HG03159 (cell line): ENCODE measurements around the gene LRP5.
A peak's percentile ranks its signal among the peaks of the same experiment; 100 is the strongest.
"Not testable (repeated sequence)": the region's sequence is repeated elsewhere in the genome, so short reads cannot be mapped to it uniquely, and the experiment has no call there.

Source experiments
- ATAC-seq: cut with Tn5 transposase; IDR thresholded peaks from one replicate; pipeline ENCODE4 v1.9.1; 2021; ENCODE audit warnings: mild to moderate bottlenecking, moderate library complexity; ENCODE audit not compliant: unreplicated experiment

Gene LRP5

DNA sequence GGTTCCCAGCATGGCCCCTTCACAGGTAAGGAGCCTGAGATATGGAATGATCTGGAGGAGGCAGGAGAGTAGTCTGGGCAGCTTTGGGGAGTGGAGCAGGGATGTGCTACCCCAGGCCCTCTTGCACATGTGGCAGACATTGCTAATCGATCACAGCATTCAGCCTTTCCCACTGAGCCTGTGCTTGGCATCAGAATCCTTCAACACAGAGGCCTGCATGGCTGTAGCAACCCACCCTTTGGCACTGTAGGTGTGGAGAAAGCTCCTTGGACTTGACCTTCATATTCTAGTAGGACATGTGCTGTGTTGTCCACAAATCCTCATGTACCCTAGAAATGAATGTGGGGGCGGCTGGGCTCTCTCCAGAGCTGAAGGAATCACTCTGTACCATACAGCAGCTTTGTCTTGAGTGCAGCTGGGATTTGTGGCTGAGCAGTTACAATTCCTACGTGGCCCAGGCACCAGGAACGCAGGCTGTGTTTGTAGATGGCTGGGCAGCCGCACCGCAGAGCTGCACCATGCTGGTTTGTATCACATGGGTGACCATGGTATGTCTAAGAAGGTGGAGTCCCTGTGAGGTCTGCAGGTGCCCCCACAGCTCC lies 126.4 kb downstream of the LRP5 start:
- no peak for ATAC-seq

DNA sequence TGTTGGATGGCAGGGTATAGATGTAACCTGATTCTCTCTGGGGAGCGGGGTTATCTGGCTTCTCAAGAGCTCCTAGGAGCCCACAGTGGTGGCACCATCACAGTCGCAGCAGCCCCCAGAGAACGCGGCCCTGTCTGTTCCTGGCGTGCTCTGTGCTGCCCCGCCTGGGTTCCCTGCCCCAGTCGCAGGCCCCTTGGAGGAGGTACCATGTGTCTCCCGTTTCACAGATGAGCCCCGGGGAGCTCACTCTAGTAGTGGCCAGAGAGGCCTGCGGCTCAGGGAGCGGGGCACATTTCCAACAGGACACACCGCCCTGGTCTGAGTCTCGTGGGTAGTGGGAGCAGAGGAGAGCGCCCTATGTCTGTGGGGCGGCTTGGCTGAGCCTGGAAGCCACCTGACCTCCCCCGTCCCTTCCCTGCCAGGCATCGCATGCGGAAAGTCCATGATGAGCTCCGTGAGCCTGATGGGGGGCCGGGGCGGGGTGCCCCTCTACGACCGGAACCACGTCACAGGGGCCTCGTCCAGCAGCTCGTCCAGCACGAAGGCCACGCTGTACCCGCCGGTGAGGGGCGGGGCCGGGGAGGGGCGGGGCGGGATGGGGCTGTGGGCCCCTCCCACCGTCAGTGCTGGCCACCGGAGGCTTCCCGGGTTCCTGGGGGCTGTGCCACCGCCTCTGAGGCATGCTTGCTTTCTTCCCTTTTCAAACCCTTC lies 127.1 kb downstream of the LRP5 start:
- no peak for ATAC-seq

DNA sequence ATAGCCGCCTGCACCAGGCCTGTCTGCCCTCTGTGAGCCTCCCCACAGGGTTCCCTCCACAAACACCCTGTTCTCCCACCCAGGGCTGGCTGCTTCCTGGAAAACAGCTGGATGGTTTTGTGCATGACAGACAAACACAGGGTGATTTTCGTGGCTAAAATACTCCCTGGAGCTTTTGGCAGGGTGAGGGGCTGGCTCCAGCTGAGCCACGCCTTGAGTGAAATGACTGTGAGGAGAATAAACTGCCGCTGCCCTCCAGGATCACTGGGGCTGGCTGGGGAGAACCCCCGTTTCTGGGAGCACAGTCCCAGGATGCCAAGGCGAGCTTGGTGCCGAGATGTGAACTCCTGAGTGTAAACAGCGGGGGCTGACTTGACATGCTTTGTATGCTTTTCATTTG lies 127.8 kb downstream of the LRP5 start:
- no peak for ATAC-seq

DNA sequence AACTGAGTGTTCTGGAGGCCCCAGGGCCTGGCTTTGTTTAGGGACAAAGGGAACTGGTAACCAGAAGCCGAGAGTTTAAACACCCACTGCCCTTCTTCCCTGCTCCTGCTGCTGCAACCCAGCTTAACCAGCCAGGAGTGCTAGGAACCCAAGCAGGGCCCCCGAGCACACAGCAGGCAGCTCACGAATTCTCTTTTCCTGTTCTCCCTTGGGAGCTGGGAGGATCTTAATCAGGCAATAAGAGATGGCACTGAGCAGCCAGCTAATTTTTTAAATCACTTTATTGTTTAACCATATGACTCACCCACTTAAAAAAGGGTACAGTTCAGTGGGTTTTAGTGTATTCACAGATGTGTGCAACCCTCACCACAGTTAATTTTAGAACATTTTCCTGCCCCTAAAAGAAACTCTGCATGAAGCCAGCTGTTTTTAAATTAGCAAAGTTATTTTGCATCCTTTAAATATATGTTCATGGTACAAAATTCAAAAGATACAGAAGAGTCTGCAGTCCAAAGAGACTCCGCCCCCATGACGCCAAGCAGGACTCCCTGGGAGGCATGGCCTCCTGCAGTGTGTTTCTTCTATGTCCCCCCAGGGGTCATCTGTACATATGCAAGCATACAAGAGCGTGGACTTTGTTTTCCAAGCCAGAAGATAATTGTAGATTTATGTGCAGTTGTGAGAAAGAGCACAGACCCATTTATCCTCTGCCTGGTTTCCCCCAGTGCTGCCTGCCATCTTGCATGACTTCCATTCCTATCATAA lies 129.3 kb downstream of the LRP5 start:
- ATAC-seq, result no peak

DNA sequence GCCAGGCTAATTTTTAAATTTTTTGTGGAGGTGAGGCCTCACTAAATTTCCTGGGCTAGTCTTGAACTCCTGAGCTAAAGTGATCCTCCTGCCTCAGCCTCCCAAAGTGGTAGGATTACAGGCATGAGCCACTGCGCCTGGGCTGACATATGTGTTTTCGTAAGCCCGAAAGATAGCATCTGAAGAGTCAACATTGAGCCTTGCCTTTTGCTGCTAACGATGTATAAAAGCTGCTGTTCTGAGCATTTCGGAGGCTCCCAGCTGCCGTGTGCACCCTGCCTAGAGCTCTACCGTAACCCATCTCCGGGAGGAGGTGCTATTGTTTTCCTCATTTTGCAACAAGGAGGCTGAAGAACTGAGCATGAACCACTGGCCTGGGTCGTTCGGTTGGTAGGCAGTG lies 130.0 kb downstream of the LRP5 start:
- no peak for ATAC-seq

DNA sequence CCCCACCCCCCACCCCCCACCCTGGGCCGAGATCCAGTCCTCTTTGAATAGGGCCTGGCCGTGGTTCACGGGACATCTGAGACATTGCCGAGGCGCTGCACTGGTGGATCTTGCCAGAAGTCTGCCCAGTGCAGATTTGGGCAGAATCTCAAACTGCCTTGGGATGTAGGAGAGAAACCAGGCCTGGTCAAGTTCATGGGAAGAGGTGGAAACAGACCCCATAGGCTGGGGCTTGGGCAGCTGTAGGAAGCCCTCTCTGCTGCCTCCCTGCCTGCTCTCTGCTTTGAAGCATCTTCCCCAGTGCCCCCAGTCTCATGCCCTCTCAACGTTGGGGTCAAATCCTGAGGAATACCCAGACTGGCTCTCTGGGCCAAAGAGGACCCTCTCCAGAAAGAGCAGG lies 132.2 kb downstream of the LRP5 start:
- no peak for ATAC-seq

DNA sequence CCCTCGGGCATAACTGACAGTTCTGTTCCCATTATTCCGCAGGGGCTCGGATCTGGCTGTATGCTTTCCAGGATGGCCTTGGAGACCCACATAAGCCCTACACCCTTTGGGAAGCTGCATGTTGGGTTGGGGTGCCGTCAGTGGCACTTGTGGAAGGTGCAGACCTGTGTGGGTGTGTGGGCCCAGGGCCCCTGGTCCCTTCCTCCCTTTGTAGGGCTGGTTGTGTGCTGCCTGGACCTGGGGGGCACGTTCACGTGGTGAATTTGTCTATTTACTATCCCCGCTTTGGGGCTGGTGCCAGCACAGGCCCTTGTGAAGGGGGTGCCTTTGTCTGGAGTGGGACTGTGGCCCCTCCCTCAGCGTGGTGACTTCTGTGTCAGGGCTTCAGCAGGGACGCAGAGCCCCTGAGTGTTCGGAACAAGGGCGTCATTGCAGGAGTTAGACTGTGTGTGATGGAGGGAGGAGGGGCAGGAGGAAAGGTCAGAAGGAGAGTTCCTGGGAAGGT lies 133.2 kb downstream of the LRP5 start:
- ATAC-seq, result no peak

DNA sequence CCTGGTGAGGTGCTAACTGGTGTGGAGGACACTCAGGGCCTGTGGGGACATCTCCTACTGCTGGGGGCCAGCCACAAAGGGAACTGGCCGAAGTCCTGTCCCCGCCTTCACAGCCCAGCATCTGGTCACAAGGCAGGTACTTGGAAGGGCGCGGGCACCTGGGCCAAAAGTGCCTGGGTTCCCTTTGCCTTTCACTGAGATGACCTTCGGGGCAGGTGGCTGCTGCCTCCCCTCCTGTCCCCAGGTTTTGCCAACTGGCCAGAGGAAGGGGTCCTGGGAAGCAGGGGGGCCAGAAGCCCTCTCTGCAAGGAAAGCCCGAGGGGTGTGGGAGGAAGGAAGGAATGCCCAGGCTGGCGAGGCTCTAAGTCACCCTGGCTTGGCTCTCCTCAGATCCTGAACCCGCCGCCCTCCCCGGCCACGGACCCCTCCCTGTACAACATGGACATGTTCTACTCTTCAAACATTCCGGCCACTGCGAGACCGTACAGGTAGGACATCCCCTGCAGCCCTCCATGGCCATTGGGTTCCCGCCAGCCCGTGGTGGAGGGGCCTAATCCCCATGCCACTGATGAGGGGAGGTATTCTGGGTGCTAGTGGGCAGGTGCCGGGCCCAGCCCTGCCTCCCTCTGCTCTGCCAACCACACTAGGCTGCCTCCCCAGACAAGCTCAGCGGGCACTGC lies 133.8 kb downstream of the LRP5 start:
- ATAC-seq, result no peak

DNA sequence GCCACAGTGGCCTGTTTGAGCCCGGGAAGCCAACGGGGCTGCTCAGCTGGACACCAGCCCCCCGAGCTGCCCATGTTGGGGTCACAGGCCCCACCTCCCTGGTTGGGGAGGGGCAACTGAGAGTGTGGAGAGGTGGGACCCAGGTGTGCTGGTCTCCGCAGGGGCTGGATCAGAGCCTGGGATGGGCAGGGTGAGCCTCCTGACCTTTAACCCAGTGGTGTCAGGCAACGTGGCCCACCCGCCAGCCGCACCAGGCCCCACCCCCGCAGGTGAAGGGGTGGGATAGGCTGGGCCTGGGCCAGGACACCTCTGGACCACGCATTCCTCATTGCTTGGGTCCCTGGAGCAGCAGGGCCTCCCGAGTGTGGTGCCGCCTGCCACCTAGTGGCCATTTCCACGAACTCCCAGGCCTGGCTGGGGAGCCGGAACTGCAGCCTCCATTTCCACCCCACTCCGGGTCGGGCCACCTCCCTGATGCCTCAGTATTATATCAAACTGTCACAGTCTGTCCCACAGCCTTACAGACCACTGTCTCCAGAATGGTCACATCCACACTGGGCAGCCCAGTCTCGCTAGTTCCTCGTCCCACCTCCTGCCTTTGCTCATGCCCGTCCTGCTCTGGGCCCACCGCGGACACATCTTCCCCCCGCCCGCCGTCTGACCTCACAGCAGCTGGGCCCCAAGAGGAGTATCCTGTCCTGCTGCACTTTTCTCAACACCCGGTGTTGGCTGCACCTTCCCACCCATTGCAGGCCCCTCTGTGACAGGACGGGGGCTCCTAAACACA lies 134.8 kb downstream of the LRP5 start:
- ATAC-seq, result no peak

DNA sequence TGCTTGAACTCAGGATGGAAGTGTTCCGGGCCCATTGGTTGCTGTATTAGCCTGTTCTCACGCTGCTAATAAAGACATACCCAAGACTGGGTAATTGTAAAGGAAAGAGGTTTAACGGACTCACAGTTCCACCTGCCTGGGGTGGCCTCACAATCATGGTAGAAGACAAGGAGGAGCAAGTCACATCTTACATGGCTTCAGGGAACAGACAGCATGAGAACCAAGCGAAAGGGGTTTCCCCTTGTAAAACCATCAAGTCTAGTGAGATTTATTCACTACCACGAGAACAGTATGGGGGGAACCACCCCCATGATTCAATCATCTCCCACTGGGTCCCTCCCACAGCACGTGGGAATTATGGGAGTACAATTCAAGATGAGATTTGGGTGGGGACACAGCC lies 135.5 kb downstream of the LRP5 start:
- ATAC-seq, result not testable (repeated sequence)

DNA sequence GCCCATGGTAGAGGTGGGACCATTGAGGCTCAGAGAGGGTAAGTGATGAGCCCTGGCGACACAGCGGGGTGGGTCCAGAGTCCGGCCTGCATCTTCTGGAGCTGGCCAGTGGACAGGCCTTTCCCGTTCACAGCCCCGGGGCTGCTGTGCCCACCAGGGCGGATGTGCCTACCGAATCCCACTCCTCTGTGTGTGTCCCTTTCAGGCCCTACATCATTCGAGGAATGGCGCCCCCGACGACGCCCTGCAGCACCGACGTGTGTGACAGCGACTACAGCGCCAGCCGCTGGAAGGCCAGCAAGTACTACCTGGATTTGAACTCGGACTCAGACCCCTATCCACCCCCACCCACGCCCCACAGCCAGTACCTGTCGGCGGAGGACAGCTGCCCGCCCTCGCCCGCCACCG lies 136.2 kb downstream of the LRP5 start:
- no peak for ATAC-seq

DNA sequence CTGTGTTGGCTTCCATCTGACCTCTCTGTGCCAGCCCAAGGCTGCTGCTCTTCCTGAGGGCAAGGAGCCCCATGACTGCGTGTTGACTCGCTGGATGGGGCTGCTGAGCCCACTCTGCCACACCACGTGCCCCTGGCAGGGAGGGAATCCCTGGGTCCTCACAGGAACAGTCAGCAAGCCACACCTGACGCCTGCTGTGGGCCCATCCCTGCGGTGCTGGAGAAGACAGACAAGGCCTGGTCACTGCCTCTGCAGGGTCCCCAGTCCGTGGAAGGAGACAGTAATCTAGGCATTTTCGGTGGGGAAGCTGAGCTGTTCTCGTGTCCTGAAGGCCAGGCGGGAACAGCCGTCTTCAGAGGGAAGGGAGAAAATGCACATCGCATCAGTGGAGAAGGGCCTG lies 137.6 kb downstream of the LRP5 start:
- ATAC-seq, result no peak

DNA sequence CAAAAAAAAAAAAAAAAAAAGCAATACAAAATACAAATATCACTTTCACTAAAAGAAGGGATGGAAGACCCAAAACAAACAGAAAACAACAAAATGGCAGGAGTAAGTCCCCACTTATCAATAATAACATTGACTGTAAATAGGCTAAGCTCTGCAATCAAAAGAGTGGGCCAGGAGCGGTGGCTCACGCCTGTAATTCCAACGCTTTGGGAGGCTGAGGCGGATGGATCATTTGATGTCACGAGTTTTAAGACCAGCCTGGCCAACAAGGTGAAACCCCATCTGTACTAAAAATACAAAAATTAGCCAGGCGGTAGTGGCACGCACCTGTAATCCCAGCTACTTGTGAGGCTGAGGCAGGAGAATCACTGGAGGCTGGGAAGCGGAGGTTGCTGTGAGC lies 138.3 kb downstream of the LRP5 start:
- ATAC-seq, result no peak

DNA sequence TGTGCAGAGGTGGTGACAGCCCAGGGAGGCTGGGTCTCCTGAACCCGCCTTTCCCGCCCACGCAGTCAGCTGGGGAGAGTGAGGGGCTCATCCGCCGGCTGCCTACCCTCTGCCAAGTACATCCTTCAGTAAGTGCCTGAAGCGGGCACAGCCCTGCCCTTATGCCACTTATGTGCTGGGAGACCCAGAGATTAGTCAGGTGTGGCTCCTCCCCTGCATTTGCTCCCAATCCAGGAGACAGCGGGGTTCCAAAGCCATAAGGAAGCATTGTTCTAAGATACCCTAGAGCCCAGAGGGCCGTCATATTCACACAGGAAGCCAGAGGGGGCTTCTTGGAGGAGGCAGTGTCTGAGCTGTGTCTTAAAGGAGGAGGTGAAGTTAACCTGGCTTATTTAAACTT lies 142.4 kb downstream of the LRP5 start:
- no peak for ATAC-seq

DNA sequence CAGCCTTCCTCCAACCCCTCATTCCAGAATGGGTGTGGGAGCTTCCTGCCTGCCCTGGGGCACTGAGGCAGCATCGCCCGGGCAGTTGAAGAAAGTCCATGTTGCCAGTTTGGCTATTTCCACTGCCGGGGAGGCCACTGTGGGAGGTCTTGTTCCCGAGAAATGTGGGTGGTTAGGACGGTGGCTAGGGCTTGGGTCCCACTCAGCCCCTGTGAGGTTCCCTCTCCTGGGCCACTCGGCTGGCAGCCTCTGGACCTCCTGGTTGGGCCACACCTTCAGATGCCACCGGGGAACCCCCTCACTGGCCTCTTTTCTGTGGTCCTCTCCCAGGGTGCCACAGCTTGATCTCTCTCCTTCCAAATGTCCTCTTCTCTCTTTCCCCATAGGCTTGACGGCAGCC lies 143.1 kb downstream of the LRP5 start:
- no peak for ATAC-seq

DNA sequence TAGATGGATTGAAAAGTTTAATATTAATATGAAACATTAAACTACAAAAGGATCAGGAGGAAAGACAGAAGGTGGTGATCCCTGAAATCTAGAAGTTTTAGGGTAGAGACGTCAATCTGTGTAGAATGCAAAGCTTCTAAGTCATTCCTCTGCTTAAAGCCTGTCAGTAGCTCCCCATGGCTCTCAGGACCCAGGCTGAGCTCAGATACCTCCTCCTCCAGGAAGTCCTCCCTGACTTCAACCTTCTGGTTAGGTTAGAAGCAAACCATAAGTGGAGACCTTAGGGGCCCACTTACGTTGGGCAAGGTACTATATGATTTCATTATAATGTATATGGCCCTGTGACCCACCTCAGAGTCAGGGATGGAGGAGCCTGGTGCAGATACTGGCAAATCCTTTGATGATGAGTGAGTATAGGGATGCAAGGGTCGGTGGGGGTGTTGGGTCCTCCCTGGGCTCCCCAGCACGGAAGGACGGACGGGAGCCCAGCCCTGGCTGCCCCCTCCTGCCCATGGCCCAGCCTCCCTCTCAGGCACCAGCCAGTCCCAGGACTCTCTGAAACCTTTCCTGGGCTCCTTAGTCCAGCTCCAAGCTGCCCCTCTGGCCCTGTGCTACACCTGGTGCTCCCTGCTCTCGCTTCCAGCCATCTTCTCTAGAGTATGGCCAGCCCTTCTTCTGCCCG lies 145.0 kb downstream of the LRP5 start:
- ATAC-seq, result no peak

DNA sequence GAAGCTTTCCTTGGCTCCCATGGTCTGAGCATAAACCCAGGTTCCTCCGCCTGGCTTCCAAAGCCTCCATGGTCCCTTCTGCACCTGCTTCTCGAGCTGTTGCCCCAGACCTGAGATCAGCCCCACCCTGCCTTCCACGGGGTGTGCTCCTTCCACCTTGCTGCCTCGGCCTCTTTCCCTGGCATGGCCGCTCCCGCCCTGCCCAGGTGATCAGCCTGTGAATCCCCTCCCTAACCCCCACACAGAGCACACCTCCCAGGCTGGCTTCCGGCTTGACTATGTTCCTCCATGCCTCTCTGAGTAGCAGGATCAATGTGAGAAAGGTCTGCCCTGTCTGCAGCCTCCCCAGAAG lies 145.5 kb downstream of the LRP5 start:
- ATAC-seq, result no peak

DNA sequence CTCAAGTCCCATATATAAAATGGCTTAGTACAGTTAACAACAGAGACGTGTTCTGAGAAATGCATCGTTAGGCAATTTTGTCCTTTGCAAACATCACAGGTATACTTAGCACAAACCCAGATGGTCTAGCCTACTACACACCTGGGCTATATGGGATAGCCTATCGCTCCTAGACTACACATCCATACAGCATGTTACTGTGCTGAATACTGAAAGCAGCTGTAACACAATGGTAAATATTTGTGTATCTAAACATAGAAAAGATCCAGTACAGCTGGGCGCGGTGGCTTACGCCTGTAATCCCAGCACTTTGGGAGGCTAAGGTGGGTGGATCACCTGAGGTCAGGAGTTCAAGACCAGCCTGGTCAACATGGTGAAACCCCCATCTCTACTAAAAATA lies 145.9 kb downstream of the LRP5 start:
- ATAC-seq, result not testable (repeated sequence)

DNA sequence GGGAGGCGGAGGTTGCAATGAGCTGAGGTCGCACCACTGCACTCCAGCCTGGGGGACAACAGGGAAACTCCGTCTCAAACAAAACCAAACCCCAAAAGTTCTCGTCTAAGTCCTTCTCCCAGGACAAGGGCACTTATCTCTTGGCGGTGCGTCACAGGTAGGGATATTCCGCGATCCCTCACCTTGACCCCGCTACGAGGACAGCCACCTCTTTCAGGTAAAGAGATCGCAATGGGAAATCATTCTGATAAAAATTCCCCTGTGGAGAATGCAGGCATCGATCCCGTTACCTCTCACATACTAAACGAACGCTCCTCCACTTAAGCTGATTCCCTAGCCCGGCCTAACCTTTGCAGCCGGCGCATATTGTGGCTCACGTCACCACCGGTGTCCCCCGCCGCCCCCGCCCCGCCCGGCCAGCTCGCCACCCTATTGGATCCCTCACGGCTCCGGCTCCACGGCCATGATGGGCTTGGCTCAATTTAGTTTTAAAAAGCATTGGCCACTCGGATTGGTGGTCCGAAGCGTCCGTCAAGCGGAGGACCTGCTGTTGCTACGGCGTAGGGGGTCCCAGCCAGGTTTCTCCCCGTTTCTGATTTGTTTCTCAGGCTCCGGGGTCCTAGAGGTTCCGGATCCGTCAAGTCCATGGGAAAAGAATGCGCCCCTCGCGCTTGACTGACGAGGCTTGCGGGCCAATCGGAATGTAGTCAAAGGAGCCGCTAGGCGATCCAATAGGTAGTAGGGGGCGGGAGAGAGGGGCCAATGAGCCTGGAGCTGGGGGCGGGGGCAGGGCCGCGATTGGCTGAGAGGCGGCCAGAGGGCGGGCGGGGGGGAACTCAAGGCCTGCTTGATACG lies 147.7 kb downstream of the LRP5 start:
- peak; percentile 76 for ATAC-seq
